ENCODE results near the gene PLCD1. TPM values are rescaled to one million over a fixed set of nuclear protein-coding genes. Genes with fewer than 3 reads are reported as not detected.

PLCD1 gene
- total and polyA plus RNA-seq, 2 experiments from 2014 or later, result 21.0 to 29.1 TPM

GRCh38 chr3:38002940-38003339 is 26.5 kb downstream of the PLCD1 start:
- no peak for DNase-seq (ENCODE audit: low read depth in 1 of 2, low spot score in 1 of 2)
- Histone ChIP-seq H3K27ac (no peak overlapping the region), H3K9me3 (ENCODE audit: low read depth) (no peaks in the 10 kb centered on the region), H3K27me3 (no peaks in the 10 kb centered on the region), H3K4me3 (no peak overlapping the region), H3K36me3 (no peaks in the 10 kb centered on the region), H3K4me1 (ENCODE audit: low read depth) (no peaks in the 10 kb centered on the region)
- TF ChIP-seq CTCF (IDR thresholded peaks at IDR 0.05; ENCODE audit: low read depth, low read length), result no peak

- H3K36me3 ChIP-seq, result no peaks in the 10 kb centered on the region
- no peak for TF ChIP-seq CTCF (IDR thresholded peaks at IDR 0.05; ENCODE audit: low read depth, low read length)
- no peak overlapping the region for H3K27ac ChIP-seq
- H3K4me1 ChIP-seq (ENCODE audit: low read depth), result no peaks in the 10 kb centered on the region
- no peaks in the 10 kb centered on the region for H3K27me3 ChIP-seq
- H3K4me3 ChIP-seq, result no peak overlapping the region
- no peak for DNase-seq (ENCODE audit: low read depth in 1 of 2, low spot score in 1 of 2)
- no peaks in the 10 kb centered on the region for H3K9me3 ChIP-seq (ENCODE audit: low read depth)
Measured at GRCh38 chr3:38002291-38002876, 27.1 kb downstream of the PLCD1 start.

GRCh38 chr3:38001456-38002081 is 27.9 kb downstream of the PLCD1 start:
- Histone ChIP-seq H3K27ac (no peak overlapping the region), H3K4me3 (no peak overlapping the region), H3K36me3 (no peaks in the 10 kb centered on the region), H3K9me3 (ENCODE audit: low read depth) (no peaks in the 10 kb centered on the region), H3K27me3 (no peaks in the 10 kb centered on the region), H3K4me1 (ENCODE audit: low read depth) (no peaks in the 10 kb centered on the region)
- DNase-seq (ENCODE audit: low read depth in 1 of 2, low spot score in 1 of 2), result no peak
- no peak for TF ChIP-seq CTCF (IDR thresholded peaks at IDR 0.05; ENCODE audit: low read depth, low read length)

- DNase-seq (ENCODE audit: low read depth in 1 of 2, low spot score in 1 of 2), result no peak
- no peak for TF ChIP-seq CTCF (IDR thresholded peaks at IDR 0.05; ENCODE audit: low read depth, low read length)
- Histone ChIP-seq H3K4me1 (ENCODE audit: low read depth) (no peaks in the 10 kb centered on the region), H3K4me3 (no peak overlapping the region), H3K9me3 (ENCODE audit: low read depth) (no peaks in the 10 kb centered on the region), H3K27me3 (no peaks in the 10 kb centered on the region), H3K27ac (no peak overlapping the region), H3K36me3 (no peaks in the 10 kb centered on the region)
Measured at GRCh38 chr3:38000965-38001455, 28.4 kb downstream of the PLCD1 start.

- Histone ChIP-seq H3K4me1 (ENCODE audit: low read depth) (no peaks in the 10 kb centered on the region), H3K36me3 (no peaks in the 10 kb centered on the region), H3K4me3 (no peak overlapping the region), H3K9me3 (ENCODE audit: low read depth) (no peaks in the 10 kb centered on the region), H3K27me3 (no peaks in the 10 kb centered on the region), H3K27ac (no peak overlapping the region)
- no peak for TF ChIP-seq CTCF (IDR thresholded peaks at IDR 0.05; ENCODE audit: low read depth, low read length)
- no peak for DNase-seq (ENCODE audit: low read depth in 1 of 2, low spot score in 1 of 2)
Measured at GRCh38 chr3:38000242-38000916, 29.1 kb downstream of the PLCD1 start.

Data from cardiac muscle cell (in vitro differentiated cells and primary cell).